Psoas muscle (tissue), 8 donors: ENCODE results near the gene TAF1C. TPM values are rescaled to one million over a fixed set of nuclear protein-coding genes. Genes with fewer than 3 reads are reported as not detected.

Source experiments
- ATAC-seq, 4 donors: fragments of 200-7000 bp; cut with Tn5 transposase; one replicate each; pipeline ENCODE4 v1.9.1; 2020; ENCODE audit warnings: moderate library complexity in 3 of 4, mild to moderate bottlenecking in 2 of 4
- DNase-seq, 2 donors: peaks; one replicate each; pipeline ENCODE4 v3.0.0-alpha.2; 2020
- H3K27ac ChIP-seq: fragments of 200-600 bp; one replicate; pipeline ENCODE4 v1.8.0; 2022
- H3K27me3 ChIP-seq, 3 donors: fragments of 200-600 bp in 1 of 3; one replicate each; pipeline versions ENCODE4 v1.6.1 to v1.8.0; 2013 to 2022; ENCODE audit warnings: low read length in 2 of 3, mild to moderate bottlenecking in 2 of 3, moderate library complexity in 1 of 3; ENCODE audit not compliant: insufficient read depth in 3 of 3
- H3K36me3 ChIP-seq, 2 donors: fragments of 200-600 bp in 1 of 2; one replicate each; pipeline versions ENCODE4 v1.6.1 to v1.8.0; 2013 to 2022; ENCODE audit warnings: low read depth in 1 of 2, mild to moderate bottlenecking in 1 of 2, moderate library complexity in 1 of 2; ENCODE audit not compliant: insufficient read depth in 1 of 2
- H3K4me1 ChIP-seq: fragments of 200-600 bp; one replicate; pipeline ENCODE4 v1.8.0; 2022
- H3K4me3 ChIP-seq: fragments of 200-600 bp; one replicate; pipeline ENCODE4 v1.8.0; 2022; ENCODE audit warnings: mild to moderate bottlenecking
- H3K9me3 ChIP-seq: fragments of 200-600 bp; one replicate; pipeline ENCODE4 v1.8.0; 2022
- CTCF ChIP-seq: fragments of 200-600 bp; IDR thresholded peaks from one replicate; pipeline ENCODE4 v1.8.0; 2022; ENCODE audit warnings: antibody characterized with exemption
- WGBS, 3 donors: extraction: QIAGEN DNeasy Blood & Tissue Kit; methylation state at CpG; one replicate each; pipeline versions ENCODE4 v1.1.6 to v1.1.7; 2013; 5-methylcytosine and 5-hydroxymethylcytosine counted together
- intact Hi-C, 2 donors: fragments of 100-400 bp; cut with DNase I; formaldehyde crosslinking; loops; one replicate each; pipeline versions ENCODE4 v1.11.0 to v1.14.2; 2022
- polyA plus RNA-seq, 3 donors: library from polyadenylated mRNA; stranded (reverse); fragments of 200-250 nt; gene quantifications; one replicate each; pipeline ENCODE4 v1.2.3, GENCODE V29; 2013
- total RNA-seq, 4 donors: library from RNA; stranded (reverse); fragmentation: NEBNext Ultra II Directional in 2 of 4; extraction: Animal tissue kit (Norgen Biotek cat#: 25700) in 2 of 4; gene quantifications; one replicate each; pipeline versions ENCODE4 v1.2.1 to v1.2.4, GENCODE V29; 2021 to 2023
- donor health status: healthy with polysubstance abuse.
- donor health status: DM: no; HTN: no; CAD: no; lungs with moderate emphysema.
- donor health status: Bipolar disorder and iron deficiency.
- donor health status: healthy.
- donor health status: DM: yes; HTN: yes; CAD: no.
- donor health status: DM: no; HTN: no; CAD: no.
- donor health status: DM: no; HTN: no; CAD: no.
- donor health status: DM: yes; HTN: yes; CAD: no.

Gene TAF1C
- total and polyA plus RNA-seq, 7 donors = 8.3 to 24.4 (median 18.3) TPM

- 88 to 90% (median 88%) methylated on average over 15 to 16 of the region's 16 CpGs for WGBS, 3 donors
- intact Hi-C loops = no loop called here
- H3K27ac ChIP-seq = no peak overlapping the region
- H3K4me1 ChIP-seq = no peaks in the 10 kb centered on the region
- no peak overlapping the region for H3K4me3 ChIP-seq
- peak in 1 of 4 donors; percentile 31 for ATAC-seq
- H3K9me3 ChIP-seq = no peaks in the 10 kb centered on the region
- no peaks in the 10 kb centered on the region for H3K36me3 ChIP-seq
- TF ChIP-seq CTCF = no peak
- no peak for DNase-seq
- H3K27me3 ChIP-seq = no peaks in the 10 kb centered on the region
These were observed 9.2 kb upstream of the TAF1C start for GRCh38 chr16:84196101-84196500.

DNA sequence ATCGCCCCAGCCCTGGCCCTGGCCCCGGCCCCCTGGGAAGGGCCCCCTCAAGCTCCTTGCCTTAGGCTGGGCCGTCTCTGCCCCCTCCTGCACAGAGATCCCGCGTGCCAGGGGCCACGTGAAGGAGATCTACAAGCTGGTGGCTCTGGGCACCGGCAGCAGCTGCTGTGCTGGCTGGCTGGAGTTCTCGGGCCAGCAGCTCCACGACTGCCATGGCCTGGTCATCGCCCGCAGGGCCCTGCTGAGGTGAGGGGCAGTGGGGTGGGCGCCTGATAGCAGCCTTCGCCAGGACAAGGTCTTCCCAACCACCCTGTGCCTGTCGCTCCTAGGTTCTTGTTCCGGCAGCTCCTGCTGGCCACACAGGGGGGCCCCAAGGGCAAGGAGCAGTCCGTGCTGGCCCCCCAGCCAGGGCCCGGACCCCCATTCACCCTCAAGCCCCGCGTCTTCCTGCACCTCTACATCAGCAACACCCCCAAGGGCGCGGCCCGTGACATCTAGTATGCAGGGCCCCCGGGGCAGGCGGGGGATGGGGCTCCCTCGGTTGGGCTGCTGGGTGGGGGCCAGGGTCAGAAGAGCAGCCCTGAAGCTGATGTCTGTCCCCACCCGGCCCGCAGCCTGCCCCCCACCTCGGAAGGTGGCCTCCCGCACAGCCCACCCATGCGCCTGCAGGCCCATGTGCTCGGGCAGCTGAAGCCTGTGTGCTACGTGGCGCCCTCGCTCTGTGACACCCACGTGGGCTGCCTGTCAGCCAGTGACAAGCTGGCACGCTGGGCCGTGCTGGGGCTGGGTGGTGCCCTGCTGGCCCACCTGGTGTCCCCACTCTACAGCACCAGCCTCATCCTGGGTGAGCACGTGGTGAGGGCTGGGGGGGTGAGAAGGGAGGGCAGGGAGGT is 8.6 kb upstream of the TAF1C start:
- no peak overlapping the region for H3K4me3 ChIP-seq
- no peaks in the 10 kb centered on the region for H3K36me3 ChIP-seq
- no peak for DNase-seq
- no peak for ATAC-seq
- 68 to 76% (median 75%) methylated on average over 34 to 38 of the region's 38 CpGs for WGBS, 3 donors
- intact Hi-C loops = no loop called here
- H3K27me3 ChIP-seq = no peaks in the 10 kb centered on the region
- no peak for TF ChIP-seq CTCF
- H3K4me1 ChIP-seq = no peaks in the 10 kb centered on the region
- no peak overlapping the region for H3K27ac ChIP-seq
- H3K9me3 ChIP-seq = no peaks in the 10 kb centered on the region

DNA sequence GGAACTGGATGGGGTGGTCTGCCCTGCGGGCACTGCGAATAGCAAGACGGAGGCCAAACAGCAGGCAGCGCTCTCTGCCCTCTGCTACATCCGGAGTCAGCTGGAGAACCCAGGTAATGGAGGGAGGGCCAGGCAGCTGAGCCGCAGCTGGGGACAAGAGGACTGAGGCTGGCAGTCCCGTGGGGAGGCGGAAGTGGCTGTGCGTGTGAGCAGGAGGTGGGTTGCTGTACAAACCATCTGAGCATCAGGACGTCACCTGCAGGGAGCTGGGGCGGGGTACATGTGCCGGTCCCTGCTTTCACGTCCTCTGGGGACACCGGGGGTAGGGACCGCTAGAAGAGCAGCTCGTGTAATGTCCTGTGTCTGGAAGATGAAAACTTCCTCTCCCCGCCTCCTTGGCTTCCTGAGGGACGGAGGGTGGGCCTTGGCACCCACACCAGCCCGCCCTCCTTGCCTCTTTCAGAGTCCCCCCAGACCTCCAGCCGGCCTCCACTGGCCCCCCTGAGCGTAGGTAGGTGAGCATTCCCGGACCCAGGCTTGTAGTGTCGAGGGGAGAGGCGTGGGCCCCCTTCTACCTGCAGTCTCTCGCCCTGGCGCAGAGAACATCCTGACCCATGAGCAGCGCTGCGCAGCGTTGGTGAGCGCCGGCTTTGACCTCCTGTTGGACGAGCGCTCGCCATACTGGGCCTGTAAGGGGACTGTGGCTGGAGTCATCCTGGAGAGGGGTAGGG is 7.8 kb upstream of the TAF1C start:
- TF ChIP-seq CTCF = no peak

GRCh38 chr16:84194018-84194417 is 7.2 kb upstream of the TAF1C start:
- no peaks in the 10 kb centered on the region for H3K36me3 ChIP-seq
- no peak for DNase-seq
- H3K4me3 ChIP-seq = no peak overlapping the region
- no peak for TF ChIP-seq CTCF
- ATAC-seq = no peak
- H3K4me1 ChIP-seq = no peaks in the 10 kb centered on the region
- 79 to 84% (median 80%) methylated on average over 11 of the region's 11 CpGs for WGBS, 3 donors
- no peaks in the 10 kb centered on the region for H3K9me3 ChIP-seq
- intact Hi-C loops = no loop called here
- no peak overlapping the region for H3K27ac ChIP-seq
- H3K27me3 ChIP-seq = no peaks in the 10 kb centered on the region

More for the DNA sequence above, 7.8 kb upstream of the TAF1C start:
- DNase-seq (no peak), ATAC-seq (no peak)
- intact Hi-C loops = no loop called here
- 56 to 62% (median 59%) methylated on average over 34 of the region's 34 CpGs for WGBS, 3 donors
- no peak overlapping the region for H3K27ac ChIP-seq
- no peaks in the 10 kb centered on the region for H3K36me3 ChIP-seq
- H3K27me3 ChIP-seq = no peaks in the 10 kb centered on the region
- H3K4me3 ChIP-seq = no peak overlapping the region
- H3K4me1 ChIP-seq = no peaks in the 10 kb centered on the region
- no peaks in the 10 kb centered on the region for H3K9me3 ChIP-seq
